SK-N-SH (cell line): ENCODE results near the gene MBP. TPM values are rescaled to one million over a fixed set of nuclear protein-coding genes. Genes with fewer than 3 reads are reported as not detected.

ENCODE experiments used
- CTCF ChIA-PET: fragments of 300-600, 350-600 bp; formaldehyde crosslinking; extraction: SDS; loops from one replicate; lab custom pipeline; 2021; lab: Yijun Ruan, JAX
- POLR2A ChIA-PET: fragments of 350-600 bp; sonication (Branson Sonifier 250); formaldehyde crosslinking; extraction: SDS; loops from one replicate; lab custom pipeline; 2020; ENCODE audit warnings: antibody characterized with exemption, inconsistent platforms; lab: Yijun Ruan, JAX
- DNase-seq: peaks from one replicate; pipeline ENCODE4 v3.0.0; 2012
- H2AFZ ChIP-seq: fragments of 200-600 bp; sonication (generic); 2 replicates; pipeline ENCODE4 v1.8.1; 2016; ENCODE audit warnings: antibody characterized with exemption, mild to moderate bottlenecking, low read depth
- H3F3A ChIP-seq: fragments of 200-600 bp; sonication (generic); replicated peaks from 2 replicates; pipeline ENCODE3; 2016; ENCODE audit warnings: antibody characterized with exemption, mild to moderate bottlenecking; ENCODE audit not compliant: insufficient read depth
- H3K27ac ChIP-seq, 2 experiments: fragments of 200-500 bp in 1 of 2; fragments of 200-600 bp in 1 of 2; sonication (Bioruptor generic) in 1 of 2; sonication (generic), shearing (Covaris generic) in 1 of 2; 2 replicates each; pipeline versions ENCODE4 v1.5.1 to v1.6.1; 2014 to 2016; ENCODE audit warnings: low read depth in 2 of 2, inconsistent platforms in 1 of 2, low read length in 1 of 2, mild to moderate bottlenecking in 1 of 2, mixed read lengths in 1 of 2
- H3K27me3 ChIP-seq: fragments of 200-600 bp; sonication (generic), shearing (Covaris generic); 2 replicates; pipeline ENCODE4 v1.6.1; 2016; ENCODE audit warnings: mixed run types; ENCODE audit not compliant: insufficient read depth
- H3K36me3 ChIP-seq, 2 experiments: fragments of 200-500 bp in 1 of 2; fragments of 200-600 bp in 1 of 2; sonication (Bioruptor generic) in 1 of 2; sonication (generic) in 1 of 2; replicated peaks in 1 of 2; 2 replicates each; pipeline versions ENCODE3 to v1.5.1; 2014 to 2016; ENCODE audit warnings: low read length in 1 of 2, mild to moderate bottlenecking in 1 of 2; ENCODE audit not compliant: insufficient read depth in 2 of 2, control insufficient read depth in 1 of 2
- H3K4me1 ChIP-seq, 2 experiments: fragments of 200-500 bp in 1 of 2; fragments of 200-600 bp in 1 of 2; sonication (Bioruptor generic) in 1 of 2; sonication (generic), shearing (Covaris generic) in 1 of 2; 2 replicates each; pipeline versions ENCODE4 v1.5.1 to v1.6.1; 2014 to 2016; ENCODE audit warnings: low read depth in 1 of 2, low read length in 1 of 2, mixed run types in 1 of 2; ENCODE audit not compliant: insufficient read depth in 2 of 2, control insufficient read depth in 1 of 2
- H3K4me2 ChIP-seq: fragments of 200-600 bp; sonication (generic), shearing (Covaris generic); 2 replicates; pipeline ENCODE4 v1.6.1; 2017; ENCODE audit warnings: mixed run types
- H3K4me3 ChIP-seq, 2 experiments: fragments of 200-500 bp in 1 of 2; fragments of 200-600 bp in 1 of 2; sonication (Bioruptor generic) in 1 of 2; sonication (generic), shearing (Covaris generic) in 1 of 2; 2 replicates each; pipeline versions ENCODE4 v1.5.1 to v1.8.1; 2014 to 2016; ENCODE audit warnings: low read depth in 2 of 2, inconsistent platforms in 1 of 2, low read length in 1 of 2, mild to moderate bottlenecking in 1 of 2, mixed read lengths in 1 of 2, moderate library complexity in 1 of 2
- H3K79me2 ChIP-seq: fragments of 200-600 bp; sonication (generic); 2 replicates; pipeline ENCODE4 v1.8.1; 2017; ENCODE audit warnings: mild to moderate bottlenecking; ENCODE audit not compliant: insufficient read depth
- H3K9ac ChIP-seq: fragments of 200-600 bp; sonication (generic); 2 replicates; pipeline ENCODE4 v1.6.1; 2017; ENCODE audit warnings: mixed run types
- H3K9me2 ChIP-seq: fragments of 200-600 bp; sonication (generic); 2 replicates; pipeline ENCODE4 v1.6.1; 2017; ENCODE audit warnings: mixed run types
- H3K9me3 ChIP-seq: fragments of 200-600 bp; sonication (generic); 2 replicates; pipeline ENCODE4 v1.6.1; 2017; ENCODE audit warnings: mixed run types, mild to moderate bottlenecking, moderate library complexity
- H4K20me1 ChIP-seq: fragments of 200-600 bp; sonication (generic); 2 replicates; pipeline ENCODE4 v1.6.1; 2017; ENCODE audit warnings: mild to moderate bottlenecking, mixed run types; ENCODE audit not compliant: insufficient read depth
- CTCF ChIP-seq: fragments of 200-600 bp; sonication (generic); IDR thresholded peaks from 2 replicates; pipeline ENCODE4 v1.6.1; 2017; ENCODE audit warnings: antibody characterized with exemption, mild to moderate bottlenecking, moderate library complexity
- ELF1 ChIP-seq: IDR thresholded peaks from 2 replicates; pipeline ENCODE4 v1.4.0; 2012
- EZH2phosphoT487 ChIP-seq: fragments of 200-600 bp; sonication (generic); IDR thresholded peaks from 2 replicates; pipeline ENCODE4 v1.6.1; 2017; ENCODE audit warnings: low read depth, mixed run types, mild to moderate bottlenecking, antibody characterized with exemption, moderate library complexity, borderline replicate concordance
- FOSL2 ChIP-seq: IDR thresholded peaks from 2 replicates; pipeline ENCODE4 v1.4.0; 2012; ENCODE audit warnings: low read depth, mild to moderate bottlenecking, moderate library complexity, borderline replicate concordance
- FOXJ3 ChIP-seq: sonication (generic); formaldehyde crosslinking; IDR thresholded peaks from 2 replicates; pipeline ENCODE4 v1.5.1; 2020; ENCODE audit warnings: mild to moderate bottlenecking, missing genetic modification reagents
- FOXM1 ChIP-seq: IDR thresholded peaks from 2 replicates; pipeline ENCODE4 v1.4.0; 2012; ENCODE audit warnings: low read depth, mild to moderate bottlenecking
- GATA2 ChIP-seq: sonication (generic); formaldehyde crosslinking; IDR thresholded peaks from 2 replicates; pipeline ENCODE4 v1.5.0; 2020; ENCODE audit warnings: mild to moderate bottlenecking, missing genetic modification reagents
- IRF3 ChIP-seq: fragments of 150-350 bp; IDR thresholded peaks from 2 replicates; pipeline ENCODE4 v1.6.1; 2016; ENCODE audit warnings: mild to moderate bottlenecking, low read depth, low read length
- NFIC ChIP-seq: IDR thresholded peaks from 2 replicates; pipeline ENCODE4 v1.4.0; 2012; ENCODE audit warnings: borderline replicate concordance
- NRF1 ChIP-seq: IDR thresholded peaks from 2 replicates; pipeline ENCODE4 v1.6.1; 2012; ENCODE audit warnings: low read depth, mild to moderate bottlenecking, low read length
- PBX3 ChIP-seq: IDR thresholded peaks from 2 replicates; pipeline ENCODE4; 2012
- POLR2AphosphoS5 ChIP-seq: IDR thresholded peaks from 2 replicates; pipeline ENCODE4 v1.6.1; 2012; ENCODE audit warnings: low read depth, low read length
- RCOR1 ChIP-seq: fragments of 150-350 bp; IDR thresholded peaks from 2 replicates; pipeline ENCODE4 v1.6.1; 2017; ENCODE audit warnings: antibody characterized with exemption, low read length
- REST ChIP-seq: IDR thresholded peaks from 2 replicates; pipeline ENCODE4 v1.6.1; 2012; ENCODE audit warnings: mild to moderate bottlenecking, low read depth, low read length, moderate library complexity
- SIN3A ChIP-seq: IDR thresholded peaks from 2 replicates; pipeline ENCODE4 v1.6.1; 2012; ENCODE audit warnings: low read depth, mild to moderate bottlenecking, low read length, moderate library complexity, borderline replicate concordance
- SMC3 ChIP-seq: IDR thresholded peaks from 2 replicates; pipeline ENCODE4 v1.6.1; 2012; ENCODE audit warnings: low read depth, low read length, improper control_type of control experiment
- USF1 ChIP-seq: IDR thresholded peaks from 2 replicates; pipeline ENCODE4 v1.4.0; 2012; ENCODE audit warnings: low read depth, borderline replicate concordance
- WGBS: methylation state at CpG from one replicate; pipeline ENCODE4 v1.1.6; 2017; ENCODE audit warnings: low lambda C conversion rate; 5-methylcytosine and 5-hydroxymethylcytosine counted together
- polyA plus RNA-seq, 3 experiments: library from polyadenylated mRNA; depleted of rRNA; stranded (reverse); fragments of >200 nt; gene quantifications; 2 replicates each; pipeline ENCODE4 v1.2.3, GENCODE V29; 2012

Gene MBP
- polyA plus RNA-seq, 1 of the 3 experiments (the other 2 are of a cell fraction) = 1.6 TPM

- no peaks in the 10 kb centered on the region for H3K9me2 ChIP-seq
- H3K4me3 ChIP-seq = no peak overlapping the region
- no peaks in the 10 kb centered on the region for H3K36me3 ChIP-seq
- TF ChIP-seq IRF3 (no peak), SIN3A (no peak), CTCF (no peak), RCOR1 (no peak), FOSL2 (no peak), USF1 (no peak), NRF1 (no peak), EZH2phosphoT487 (no peak), ELF1 (no peak), POLR2AphosphoS5 (no peak), NFIC (no peak), GATA2 (CRISPR knock-in tag) (no peak), SMC3 (no peak), REST (no peak), FOXJ3 (no peak), PBX3 (no peak), FOXM1 (no peak)
- H4K20me1 ChIP-seq = no peaks in the 10 kb centered on the region
- DNase-seq = no peak
- no peak overlapping the region for H3K9ac ChIP-seq
- 92% methylated on average over 16 of the region's 16 CpGs for WGBS
- no peak overlapping the region for H3K27ac ChIP-seq
- H3K79me2 ChIP-seq = no peaks in the 10 kb centered on the region
- H3K4me2 ChIP-seq = no peak overlapping the region
- peaks cover 4% of the 10 kb centered on the region for H3F3A ChIP-seq
- POLR2A ChIA-PET = no interaction called here
- H3K9me3 ChIP-seq = no peaks in the 10 kb centered on the region
- CTCF ChIA-PET = interaction anchor here (0.9 kb wide), 1 partner anchor 24 kb away, joined by 3 read pairs; no protein-coding TSS in a partner anchor
- no peak overlapping the region for H2AFZ ChIP-seq
- 0 out of 2 replicates have a peak, but pooled peaks cover 5% of the 10 kb centered on the region for H3K27me3 ChIP-seq
- H3K4me1 ChIP-seq = peaks cover 0 to 3% of the 10 kb centered on the region in 2 experiments; a peak in 1 of 4 replicates
Observed at GRCh38 chr18:77135339-77136075, 2.9 kb upstream of the MBP start.
